Fibroblast of mammary gland (primary cell): Measurements from ENCODE around the gene ADAMTS4.
"Not testable (repeated sequence)": the region's sequence is repeated elsewhere in the genome, so short reads cannot be mapped to it uniquely, and the experiment has no call there.

Experiments used
- DNase-seq: peaks from one replicate; pipeline ENCODE4 v3.0.0-alpha.2; 2010; ENCODE audit warnings: low read depth
- H3K4me3 ChIP-seq: 2 replicates; pipeline ENCODE4 v1.5.1; 2011; ENCODE audit warnings: low read depth, mild to moderate bottlenecking, low read length, moderate library complexity; ENCODE audit not compliant: control insufficient read depth
- TF ChIP-seq, protein P1 (sequence below): conservative IDR thresholded peaks from 2 replicates; pipeline ENCODE4 v1.5.1; 2011; ENCODE audit warnings: low read depth, low read length, inconsistent platforms; ENCODE audit not compliant: control insufficient read depth, insufficient read depth

Gene ADAMTS4

DNA sequence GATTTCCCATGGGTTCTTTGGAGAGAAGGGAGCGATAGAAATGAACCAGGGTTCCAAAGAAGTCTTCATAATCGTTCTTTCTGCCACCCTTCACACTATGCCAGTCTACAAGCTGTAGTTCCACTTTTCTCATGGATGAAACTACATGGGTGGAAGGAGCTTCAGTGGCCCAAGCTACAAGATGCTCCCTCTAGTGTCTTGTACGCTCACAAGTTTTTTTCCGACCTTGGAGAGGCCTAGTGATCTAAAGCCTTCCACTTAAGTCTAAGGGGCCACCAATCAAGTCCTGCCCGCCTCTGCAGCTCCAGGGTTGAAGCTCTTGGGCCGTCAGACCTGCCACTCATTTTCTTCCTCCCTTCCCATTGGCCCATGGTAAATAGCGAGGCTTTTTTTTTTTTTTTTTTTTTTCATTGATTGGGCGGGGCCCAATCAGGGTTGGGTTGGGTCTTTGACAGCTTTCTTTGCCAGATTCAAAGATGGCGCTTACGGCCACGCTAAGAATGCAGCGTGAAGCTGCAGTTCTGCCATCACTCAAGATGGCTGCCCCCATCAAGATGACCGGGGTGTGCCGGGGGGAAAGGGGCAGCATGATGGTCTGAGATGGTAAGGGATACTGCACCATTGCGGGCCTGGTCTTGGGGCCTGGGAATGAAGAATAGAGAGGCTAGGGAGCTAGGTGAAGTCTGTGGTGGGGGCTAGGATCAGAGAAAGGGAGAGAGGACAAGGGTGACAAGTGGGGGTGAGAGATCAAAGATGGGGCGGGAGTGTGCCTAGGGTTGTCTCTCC, 26.9 kb upstream of the ADAMTS4 start, which contains the start of gene TOMM40L:
Gene TOMM40L, plus strand, starts transcription at position 527 of the 786 bp plus-strand sequence. CDS start 430 bp downstream, outside the sequence.
- H3K4me3 ChIP-seq: peak within 1 kb of the TSS; percentile 99
- TF ChIP-seq, protein P1, sequence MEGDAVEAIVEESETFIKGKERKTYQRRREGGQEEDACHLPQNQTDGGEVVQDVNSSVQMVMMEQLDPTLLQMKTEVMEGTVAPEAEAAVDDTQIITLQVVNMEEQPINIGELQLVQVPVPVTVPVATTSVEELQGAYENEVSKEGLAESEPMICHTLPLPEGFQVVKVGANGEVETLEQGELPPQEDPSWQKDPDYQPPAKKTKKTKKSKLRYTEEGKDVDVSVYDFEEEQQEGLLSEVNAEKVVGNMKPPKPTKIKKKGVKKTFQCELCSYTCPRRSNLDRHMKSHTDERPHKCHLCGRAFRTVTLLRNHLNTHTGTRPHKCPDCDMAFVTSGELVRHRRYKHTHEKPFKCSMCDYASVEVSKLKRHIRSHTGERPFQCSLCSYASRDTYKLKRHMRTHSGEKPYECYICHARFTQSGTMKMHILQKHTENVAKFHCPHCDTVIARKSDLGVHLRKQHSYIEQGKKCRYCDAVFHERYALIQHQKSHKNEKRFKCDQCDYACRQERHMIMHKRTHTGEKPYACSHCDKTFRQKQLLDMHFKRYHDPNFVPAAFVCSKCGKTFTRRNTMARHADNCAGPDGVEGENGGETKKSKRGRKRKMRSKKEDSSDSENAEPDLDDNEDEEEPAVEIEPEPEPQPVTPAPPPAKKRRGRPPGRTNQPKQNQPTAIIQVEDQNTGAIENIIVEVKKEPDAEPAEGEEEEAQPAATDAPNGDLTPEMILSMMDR: peak; percentile 76
- peak; percentile 100 for DNase-seq

DNA sequence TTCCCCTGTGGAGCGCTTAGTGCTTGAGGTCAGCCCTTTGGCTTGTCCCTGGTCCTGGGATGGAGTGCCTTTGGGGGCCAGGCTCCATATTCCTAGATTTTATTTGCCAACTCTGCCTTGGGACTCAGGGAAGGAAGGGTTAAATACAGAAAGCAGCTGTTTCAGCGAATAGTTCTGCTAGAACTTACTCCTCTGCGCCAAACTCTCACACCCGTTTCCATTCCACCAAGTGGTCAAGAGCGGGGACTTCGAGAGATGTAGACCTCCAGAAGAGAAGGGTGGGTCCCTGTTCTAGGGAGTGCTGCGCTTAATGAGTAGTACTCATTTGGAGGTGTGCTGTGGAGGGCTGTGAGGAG, 26.3 kb upstream of the ADAMTS4 start:
- H3K4me3 ChIP-seq: no peak overlapping the region
- no peak for DNase-seq
- TF ChIP-seq, protein P1: no peak

DNA sequence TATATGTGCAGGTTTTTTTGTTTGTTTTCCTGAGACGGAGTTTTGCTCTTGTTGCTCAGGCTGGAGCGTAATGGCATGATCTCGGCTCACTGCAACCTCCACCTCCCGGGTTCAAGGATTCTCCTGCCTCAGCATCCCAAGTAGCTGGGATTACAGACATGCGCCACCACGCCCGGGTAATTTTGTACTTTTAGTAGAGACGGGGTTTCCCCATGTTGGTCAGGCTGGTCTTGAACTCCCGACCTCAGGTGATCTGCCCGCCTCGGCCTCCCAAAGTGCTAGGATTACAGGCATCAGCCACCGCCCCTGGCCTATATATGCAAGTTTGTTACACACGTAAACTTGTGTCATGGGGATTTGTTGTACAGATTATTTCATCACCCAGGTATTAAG, 25.8 kb upstream of the ADAMTS4 start:
- not testable (repeated sequence) for H3K4me3 ChIP-seq, DNase-seq

DNA sequence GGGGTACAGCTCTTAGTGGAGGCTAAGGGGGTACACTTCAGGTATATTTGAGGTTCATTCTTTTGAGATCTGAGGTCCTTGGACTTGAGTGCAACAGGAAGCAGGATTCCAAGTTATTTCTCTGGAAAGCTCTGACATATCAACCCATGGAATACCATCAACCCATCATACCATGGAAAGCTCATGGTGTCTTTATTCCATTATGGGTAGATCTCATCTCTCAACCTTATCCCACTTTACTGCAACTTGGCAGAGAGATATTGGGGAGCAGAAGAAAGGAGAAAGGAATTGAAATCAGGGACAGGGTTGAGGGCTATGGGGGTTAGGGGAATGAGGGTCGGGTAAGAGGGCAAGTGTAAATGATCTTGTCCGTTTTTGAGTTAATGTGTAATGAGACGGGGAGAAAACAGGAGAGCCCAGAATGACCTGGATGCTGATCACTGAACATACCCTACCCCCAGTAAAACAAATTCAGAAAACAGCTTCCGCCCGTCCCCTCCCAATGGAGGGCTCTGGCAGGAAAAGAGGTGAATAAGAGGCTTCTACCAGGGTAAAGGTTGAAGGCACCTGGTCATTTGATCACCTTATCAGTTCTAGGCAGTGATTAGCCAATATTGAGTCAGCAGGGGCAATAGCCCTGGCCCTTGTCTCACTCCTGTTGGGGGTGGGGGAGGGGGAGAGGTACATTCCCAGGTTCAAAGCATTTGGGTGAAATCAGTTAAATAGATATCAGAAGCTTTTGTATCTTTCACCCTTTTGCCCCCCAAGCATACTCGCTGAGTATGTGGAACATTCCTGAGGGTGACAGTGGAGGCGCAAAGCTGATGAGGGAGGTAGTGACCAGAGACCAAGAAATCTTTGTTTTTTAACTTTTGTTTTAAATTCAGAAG, 25.2 kb upstream of the ADAMTS4 start:
- DNase-seq: no peak
- H3K4me3 ChIP-seq: no peak overlapping the region
- TF ChIP-seq, protein P1: no peak

DNA sequence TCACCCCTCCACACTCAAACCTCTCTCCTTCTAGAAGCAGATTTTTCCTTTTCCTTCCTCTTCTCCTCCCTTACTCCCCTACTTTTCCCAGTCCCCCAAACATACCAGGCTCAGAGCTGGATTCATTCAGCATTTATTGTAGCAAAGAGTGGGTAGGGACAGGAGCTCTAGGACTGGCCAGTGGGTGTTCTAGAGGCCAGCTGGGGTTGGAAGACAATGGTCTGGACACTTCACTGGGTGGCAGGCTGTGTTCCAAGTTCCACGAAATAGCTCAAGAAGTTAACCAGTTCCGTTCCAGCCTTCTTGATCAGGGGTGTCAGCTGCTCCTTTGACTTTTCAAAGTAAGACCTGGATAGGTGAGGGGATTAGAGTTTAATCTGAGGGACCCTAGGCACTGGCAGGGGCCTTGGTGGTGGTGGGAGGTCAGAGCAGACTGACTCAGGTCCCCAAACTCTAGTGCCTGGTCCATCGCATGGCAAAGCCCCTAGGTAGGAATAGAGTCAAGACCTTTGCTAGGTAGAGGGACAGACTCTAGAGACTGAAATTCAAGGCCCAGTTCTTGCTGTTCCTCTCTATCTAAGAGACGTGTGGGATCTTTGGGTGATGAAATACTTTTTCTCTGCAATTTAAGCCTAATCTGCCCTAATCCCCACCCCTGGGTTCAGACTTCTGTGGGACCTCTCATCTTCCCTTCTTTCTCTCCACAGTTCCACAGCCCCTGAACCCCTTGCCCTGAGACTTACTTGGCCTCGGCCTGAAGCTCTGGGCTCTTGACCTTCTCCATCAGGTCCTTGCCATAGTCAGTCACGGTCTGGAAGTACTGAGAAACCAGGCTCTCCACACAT, 23.5 kb upstream of the ADAMTS4 start:
- no peak overlapping the region for H3K4me3 ChIP-seq
- TF ChIP-seq, protein P1: no peak
- no peak for DNase-seq

DNA sequence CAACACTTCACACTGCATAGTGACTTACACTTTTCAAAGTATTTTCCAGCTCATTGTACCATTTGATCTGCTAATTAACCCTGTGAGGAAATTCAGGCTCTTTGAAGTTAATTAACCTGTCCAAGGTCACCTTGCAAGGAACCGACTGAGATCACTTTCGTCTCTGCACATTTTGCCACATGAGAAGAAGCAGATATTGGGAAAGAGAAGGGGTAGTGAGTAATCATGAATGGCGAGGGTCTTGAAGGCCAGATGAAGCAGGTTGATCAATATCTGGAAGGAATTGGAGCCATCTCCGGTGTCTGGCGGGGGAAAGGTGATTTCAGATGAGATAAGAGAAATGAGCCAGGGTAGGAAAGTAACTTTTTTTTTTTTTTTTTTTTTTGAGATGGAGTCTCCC, 21.1 kb upstream of the ADAMTS4 start:
- DNase-seq: no peak
- no peak overlapping the region for H3K4me3 ChIP-seq
- TF ChIP-seq, protein P1: no peak
